GM19324 (cell line): ENCODE data around the gene MSMP.

ENCODE experiments used
- ATAC-seq: cut with Tn5 transposase; IDR thresholded peaks from one replicate; pipeline ENCODE4 v1.9.1; 2021; ENCODE audit warnings: mild to moderate bottlenecking, moderate library complexity; ENCODE audit not compliant: unreplicated experiment, low FRiP score

MSMP gene, protein sequence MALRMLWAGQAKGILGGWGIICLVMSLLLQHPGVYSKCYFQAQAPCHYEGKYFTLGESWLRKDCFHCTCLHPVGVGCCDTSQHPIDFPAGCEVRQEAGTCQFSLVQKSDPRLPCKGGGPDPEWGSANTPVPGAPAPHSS

DNA sequence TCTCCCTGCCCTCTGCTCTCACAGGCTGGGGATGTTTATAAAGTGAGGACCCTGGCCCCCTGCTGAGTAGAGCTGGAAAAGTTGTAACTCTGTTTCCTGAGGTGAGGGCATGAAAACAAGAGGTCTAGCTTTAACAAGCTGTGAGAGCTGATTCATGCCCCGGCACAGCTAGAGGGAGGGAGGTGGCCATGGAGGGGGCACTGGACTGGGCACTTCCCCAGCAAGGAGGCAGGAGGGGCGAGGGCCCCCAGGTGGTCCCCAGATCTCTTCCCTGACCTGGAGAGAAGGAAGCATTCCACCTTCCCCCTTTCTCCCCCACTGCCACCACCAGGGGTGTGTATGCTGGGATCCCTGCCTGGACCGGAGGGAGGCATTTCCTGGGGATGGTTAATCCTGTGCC lies at the start of gene MSMP:
MSMP (minus strand) TSS at position 13 of the 400 bp plus-strand sequence. CDS start 147 bp downstream, outside the sequence.
- no peak for ATAC-seq

DNA sequence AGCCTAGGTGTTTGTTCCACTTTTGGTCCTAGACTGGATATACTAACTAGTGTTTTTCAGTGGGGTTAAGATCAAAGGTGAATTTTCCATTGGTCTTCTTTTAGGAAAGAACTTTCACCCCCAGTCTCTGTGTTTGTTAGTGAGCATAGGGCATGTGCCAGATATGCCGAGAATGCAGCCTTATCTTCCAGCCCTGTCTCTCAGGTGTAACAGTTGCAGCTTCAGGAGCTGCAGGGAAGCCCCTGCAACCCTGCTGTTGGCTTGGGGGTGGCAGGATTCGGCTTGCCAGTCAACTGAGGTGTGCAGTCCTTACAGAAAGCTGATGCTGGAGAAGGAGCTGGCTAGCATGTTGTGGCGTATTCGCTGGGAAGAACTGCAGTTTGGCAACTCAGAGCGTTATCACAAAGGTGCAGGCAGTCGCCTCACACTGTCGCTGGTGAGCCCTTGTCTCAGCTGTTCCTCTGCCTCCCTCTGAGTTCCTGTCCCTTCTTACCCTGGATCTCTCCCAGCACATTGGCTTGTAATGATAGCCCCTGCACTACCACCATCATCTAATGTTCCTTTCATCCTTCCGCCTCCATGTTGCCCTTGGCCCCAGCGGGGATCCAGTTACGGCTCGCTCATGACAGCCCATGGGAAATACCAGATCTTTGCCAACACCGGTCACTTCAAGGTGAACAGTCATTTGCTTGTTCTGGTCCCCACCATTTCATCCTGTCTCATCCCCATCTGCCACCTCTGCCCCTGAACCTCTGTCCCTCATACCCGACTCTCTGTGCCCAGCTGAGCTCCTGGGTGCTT lies 47.5 kb upstream of the MSMP start:
- ATAC-seq: no peak

DNA sequence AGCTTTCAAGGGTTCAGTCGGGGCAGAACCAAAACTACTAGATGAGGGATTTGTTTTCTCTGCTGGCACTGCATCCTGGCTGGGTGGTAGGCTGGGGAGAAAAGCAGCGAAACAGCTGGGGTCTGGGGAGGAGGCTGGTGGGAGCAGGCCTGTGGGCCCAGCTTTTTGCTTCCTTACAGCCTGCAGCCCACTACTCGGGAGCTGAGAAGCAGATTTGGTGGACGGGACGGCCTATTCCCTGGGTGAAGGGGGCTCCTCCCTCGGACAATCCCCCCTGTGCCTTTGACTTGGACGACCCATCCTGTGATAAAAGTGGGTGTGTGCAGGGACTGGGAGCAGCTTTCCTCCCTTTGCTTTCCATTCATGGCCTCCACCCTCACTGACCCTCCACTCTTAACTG lies 46.5 kb upstream of the MSMP start:
- no peak for ATAC-seq

DNA sequence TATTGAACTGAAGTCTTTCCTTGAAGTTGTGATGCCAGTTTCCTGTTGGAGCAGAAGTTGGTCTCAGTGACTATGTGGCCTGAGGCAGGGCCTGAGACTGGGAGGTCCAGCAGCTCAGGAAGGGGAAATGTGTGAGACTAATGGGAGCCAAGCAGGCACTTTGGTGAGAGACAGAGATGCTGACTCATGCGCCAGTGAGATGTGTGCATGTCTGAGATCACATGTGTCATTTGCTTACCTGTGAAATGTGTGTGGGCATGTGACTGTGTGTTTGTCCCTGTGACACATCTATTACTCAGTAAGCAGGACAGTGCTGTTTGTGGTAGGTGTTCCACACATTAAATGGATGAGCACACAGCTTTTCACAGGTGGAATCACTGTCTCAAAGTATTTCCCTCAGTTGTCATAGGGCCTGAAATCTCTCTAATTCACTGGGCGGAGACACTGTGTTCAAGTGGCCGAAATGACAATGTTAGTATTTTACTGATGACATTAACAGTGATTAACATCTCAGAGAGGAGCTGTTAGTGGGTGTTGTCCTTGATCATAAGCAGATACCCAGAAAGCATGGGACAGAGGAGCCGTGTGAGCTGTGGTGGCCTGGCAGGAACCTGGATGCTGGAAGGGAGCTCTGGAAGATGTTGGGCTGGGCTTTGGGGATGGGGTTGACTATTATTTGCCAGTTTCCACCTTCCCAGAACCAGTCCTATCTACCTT lies 44.7 kb upstream of the MSMP start:
- no peak for ATAC-seq

DNA sequence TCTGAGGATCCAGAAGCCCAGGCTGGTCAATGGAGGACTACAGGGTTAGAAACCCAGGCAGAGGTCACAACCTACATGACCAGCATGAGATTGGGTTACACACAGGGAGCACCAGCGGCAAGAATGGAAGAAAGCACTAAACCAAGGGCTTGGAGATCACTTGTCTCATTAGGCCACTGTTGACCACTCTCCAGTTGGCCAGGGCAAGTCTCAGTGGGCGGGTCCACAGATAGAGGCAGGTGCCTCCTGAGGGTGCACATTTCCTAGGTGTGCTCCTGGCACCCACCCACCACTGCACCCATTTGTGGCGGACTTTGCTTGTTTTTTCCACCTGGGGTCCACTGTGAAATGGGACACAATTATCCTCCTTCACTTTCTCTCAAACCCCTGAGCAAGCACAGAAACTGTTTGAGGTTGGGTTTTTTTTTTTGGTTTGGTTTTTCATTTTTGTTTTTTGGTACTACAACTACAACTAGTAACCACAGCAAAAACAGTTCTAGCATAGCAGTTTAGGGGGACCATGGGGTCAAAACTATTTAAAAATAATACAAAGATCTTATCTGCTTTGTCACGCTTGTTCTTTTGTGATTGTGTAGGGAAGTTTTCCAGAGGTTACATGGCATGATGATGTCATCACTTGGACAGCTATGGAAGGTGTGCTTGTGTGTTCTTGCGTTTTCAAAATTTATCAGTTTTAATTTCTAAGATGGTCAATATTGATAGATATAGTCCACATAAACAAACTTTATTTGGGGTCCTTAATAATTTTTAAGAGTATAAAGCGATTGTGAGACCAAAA lies 43.4 kb upstream of the MSMP start:
- no peak for ATAC-seq

DNA sequence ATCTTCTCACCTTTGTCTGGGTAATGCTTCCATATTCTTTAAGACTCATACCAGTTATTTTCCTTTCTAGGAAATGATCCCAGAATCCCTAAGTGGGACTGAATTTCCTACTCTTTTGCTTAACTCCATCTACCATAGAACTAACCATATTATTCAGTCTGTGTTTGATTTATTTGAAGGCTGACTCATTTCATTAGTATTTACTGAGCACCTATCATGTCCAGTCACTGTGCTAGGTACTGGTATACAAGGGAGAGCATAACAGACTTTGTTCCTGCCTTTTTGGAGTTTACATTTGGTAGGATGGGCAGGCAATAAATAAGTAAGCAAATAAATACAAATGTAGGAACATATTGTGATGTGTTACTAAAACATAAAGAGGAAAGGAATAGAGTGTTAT lies 41.6 kb upstream of the MSMP start:
- ATAC-seq: no peak

DNA sequence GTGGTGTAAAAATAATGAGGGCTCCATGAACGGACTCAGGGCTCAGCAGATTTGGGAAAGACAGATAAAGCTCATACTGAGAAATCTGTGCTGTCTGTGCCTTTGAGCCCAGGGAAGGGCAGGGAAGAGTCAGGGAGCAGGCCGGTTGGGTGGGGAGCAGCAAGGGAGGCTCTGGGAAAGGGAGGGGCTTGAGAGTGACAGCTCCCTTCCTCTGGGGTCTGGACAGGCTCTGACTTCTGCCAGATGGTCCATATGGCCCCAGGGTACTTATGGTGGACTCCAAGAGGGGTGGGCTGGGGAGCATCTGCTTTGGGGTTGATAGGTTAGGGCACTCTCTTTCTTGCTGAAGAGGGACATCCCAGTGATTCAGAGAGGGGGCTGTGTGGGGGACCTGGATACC lies 39.4 kb upstream of the MSMP start:
- ATAC-seq: no peak

DNA sequence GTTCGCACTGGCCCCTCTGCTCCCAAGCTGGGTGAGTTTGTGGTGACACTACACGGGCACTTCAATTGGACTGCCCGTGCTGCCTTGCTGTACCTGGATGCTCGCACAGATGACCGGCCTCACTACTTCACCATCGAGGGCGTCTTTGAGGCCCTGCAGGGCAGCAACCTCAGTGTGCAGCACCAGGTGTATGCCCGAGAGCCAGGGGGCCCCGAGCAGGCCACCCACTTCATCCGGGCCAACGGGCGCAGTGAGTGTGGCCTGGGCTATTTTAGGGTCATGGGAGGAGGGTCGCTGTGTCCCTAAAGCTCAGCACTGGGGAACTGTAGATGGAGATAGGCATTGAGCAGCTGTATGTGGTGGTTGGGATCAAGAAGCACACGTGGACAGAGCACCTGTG lies 38.8 kb upstream of the MSMP start:
- no peak for ATAC-seq

DNA sequence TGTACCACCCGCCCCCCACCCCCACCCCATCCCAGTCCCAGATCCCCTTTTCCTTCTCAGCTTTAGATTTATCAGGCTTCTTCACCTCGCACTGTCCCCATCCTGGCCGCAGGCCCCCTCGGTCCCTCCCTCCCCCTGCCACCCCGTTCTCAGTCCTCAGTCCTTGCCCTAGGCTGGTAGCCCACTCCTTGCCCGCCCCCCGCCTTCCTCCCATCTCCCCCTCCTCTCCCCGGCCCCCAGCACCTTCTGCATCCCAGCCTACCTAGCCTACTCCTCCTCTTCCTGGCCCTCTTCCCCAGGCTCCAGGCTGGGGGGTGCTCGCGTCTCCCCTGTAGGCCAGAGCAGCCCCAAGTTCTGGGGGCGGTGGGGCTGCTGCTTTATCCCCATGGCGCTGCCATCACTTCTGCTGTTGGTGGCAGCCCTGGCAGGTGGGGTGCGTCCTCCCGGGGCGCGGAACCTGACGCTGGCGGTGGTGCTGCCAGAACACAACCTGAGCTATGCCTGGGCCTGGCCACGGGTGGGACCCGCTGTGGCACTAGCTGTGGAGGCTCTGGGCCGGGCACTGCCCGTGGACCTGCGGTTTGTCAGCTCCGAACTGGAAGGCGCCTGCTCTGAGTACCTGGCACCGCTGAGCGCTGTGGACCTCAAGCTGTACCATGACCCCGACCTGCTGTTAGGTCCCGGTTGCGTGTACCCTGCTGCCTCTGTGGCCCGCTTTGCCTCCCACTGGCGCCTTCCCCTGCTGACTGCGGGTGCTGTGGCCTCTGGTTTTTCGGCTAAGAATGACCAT lies 38.1 kb upstream of the MSMP start:
- ATAC-seq: no peak

DNA sequence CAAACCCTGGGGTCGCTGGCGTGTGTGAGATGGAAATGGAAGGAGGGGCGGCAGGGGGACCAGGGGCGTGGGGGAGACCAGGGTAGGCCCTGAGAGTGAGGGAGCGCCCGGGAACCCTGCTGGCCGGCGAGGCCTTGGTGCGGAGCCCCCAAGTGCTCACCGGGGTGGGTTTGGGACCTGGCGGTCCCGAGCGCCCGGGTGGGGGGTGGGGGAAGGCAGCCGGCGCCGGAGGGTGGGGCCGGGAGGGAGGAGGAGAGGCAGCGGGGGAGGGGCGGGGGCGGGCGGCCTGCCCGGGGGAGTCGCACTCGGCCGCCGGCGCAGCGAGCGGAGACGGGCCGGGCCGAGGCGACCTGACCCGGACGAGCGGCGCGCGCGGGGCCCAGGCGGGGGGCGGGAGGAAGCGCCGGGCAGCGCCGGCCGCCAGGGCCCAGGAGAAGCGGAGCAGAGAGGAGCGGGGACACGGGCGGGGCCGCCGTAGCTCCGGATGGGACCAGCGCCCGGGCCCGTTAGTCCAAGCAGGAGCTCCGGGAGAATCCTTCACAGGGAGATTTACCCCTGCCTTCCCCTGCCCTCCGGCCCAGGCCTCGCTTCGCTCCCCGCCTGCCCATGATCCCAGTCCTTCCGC lies 37.3 kb upstream of the MSMP start, which contains the start of gene NPR2:
NPR2 (plus strand) TSS at position 295 of the 625 bp plus-strand sequence. CDS start 818 bp downstream, outside the sequence.
- no peak for ATAC-seq

DNA sequence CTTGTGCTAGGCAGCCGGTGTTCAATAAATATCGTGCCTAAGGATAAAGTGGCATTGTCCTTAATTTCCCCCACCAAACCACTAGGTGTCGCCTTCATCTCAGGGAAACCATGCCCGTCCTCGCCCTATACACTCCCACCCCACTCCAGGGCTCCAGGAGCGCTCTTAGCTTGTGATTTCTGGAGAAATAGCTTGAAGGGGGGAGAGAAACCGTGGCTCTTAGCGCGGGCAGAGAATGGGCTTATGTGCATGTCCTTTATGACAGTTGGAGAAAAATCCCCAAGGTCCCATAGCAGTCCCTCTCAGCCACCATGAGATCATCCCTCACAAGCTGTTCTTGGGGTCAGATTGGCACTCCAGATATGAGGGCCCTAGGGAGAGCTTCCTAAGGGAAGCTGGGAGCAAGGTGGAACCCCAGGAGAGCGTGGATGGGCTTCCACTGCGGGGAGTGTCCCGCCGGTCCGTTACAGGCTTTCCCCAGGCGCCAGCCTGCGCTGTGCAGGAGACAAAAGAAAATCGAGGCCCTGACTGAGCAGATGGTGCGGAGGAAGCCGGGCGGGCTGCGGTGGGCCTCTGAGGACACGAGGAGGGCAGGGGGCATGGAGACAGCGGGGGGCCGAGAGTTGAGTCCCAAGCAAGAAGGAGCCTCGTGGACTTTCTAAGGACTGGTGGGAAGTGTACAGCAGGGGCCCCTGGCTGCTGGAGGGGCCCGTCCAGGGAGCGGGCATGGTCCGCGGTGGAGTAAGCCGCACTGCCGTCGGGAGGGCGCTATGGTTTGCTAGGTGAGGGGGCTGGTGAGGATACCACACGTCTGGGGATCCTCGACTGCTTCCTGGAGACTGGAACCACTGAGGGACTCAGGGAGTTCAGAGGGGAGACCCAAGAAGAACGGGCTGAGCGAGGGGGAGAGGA lies 36.6 kb upstream of the MSMP start:
- no peak for ATAC-seq

DNA sequence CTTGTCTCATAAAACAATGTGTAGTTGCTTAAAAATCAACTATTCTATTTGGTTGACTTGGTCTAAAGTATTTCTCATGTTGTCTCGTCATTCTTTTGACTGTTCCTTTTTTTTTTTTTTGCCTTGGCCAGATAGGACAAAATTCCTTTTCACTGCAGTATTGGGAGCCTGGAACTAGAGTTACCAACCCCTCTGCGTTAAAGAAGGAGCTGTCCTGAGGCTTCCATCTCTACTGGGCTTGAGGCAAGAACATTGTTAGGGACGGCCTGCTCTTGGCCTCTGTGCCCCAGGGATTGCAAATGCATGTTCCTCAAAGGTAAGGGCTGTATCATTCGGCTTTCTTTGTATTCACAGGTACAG lies 35.9 kb upstream of the MSMP start:
- no peak for ATAC-seq

DNA sequence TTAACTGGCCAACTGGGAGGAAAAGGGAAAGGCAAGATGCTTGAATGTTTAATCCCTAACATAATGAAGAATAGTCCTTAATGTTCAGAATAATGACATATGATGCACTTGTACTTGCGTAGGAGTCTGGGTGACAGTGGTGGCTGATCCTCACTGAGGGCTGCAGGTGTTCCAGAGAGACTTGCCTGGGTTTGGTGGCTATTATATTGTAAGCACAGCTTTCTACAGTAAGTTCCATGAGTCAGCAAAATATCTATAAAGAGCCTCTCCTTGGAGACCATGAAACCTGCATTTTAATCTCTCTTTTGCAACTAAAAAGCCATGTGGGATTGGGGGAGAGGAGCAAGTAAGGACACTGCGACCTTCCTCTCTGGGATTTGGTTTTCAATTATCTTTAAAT lies 35.5 kb upstream of the MSMP start:
- no peak for ATAC-seq

DNA sequence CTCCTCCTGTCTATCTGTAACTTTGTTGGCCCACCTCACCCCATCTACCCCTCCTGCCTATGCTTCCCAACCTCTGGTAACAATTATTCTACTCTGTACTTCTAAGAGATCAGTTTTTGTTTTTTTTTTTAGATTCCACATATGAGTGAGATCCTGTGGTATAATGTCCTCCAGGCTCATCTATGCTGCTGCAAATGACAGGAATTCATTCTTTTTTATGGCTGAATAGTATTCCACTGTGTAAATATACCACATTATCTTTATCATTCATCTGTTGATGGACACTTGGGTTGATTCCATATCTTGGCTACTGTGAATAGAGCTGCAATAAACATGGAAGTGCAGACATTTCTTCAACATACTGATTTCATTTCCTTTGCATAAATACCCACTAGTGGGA lies 29.3 kb upstream of the MSMP start:
- ATAC-seq: no peak

DNA sequence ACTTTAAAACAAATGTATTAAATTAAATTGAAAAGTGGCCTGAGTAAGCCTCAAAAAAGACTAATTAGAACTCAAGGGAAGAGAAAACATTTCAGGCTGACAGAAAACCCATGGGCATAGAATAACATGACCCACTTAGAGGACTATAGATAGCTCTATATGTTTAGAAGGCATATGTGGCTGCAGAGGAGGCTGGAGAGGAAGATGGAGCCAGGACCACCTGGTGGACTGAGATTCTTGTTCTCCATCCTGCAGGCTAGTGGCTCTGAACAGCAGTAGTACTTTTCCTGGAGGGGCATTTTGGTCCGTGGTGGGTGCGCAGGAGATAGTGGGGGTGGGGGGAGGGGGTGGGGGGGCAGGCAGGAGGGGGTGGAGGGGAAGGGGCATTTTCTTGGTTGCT lies 27.0 kb upstream of the MSMP start:
- no peak for ATAC-seq

DNA sequence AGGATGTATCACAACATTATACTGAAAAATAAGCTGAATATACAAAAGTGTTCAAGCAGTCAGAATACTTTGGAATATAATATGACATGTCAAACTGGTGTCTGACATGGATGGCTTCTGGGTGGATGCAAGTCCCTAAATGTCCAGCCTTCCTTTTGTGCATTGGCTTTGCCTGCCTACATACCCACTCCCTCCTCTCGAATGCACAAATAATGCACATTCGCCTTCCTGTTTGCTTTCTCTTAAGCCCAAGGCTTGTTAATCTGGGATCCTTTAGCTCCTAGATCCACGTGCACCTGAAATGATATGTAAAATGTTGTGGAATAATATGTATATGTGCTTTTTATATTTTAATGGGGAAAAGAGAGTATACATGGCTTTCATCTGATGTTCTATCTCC lies 24.4 kb upstream of the MSMP start:
- no peak for ATAC-seq

DNA sequence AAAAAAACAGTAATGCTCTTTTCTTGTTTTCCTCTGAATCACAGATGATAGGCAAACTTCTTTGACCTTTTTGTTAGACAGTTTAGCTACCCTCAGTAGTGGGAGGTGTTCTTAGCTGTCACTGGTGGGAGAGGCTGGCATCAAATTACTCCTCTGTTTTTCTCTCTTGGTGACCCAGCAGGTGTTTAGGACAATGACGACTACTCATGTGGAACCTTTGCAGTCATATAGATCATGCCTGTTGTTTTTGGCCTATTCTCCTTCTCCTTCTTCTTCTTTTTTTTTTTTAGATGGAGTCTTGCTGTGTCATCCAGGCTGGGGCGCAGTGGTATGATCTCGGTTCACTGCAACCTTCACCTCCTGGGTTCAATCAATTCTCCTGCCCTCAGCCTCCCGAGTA lies 21.9 kb upstream of the MSMP start:
- ATAC-seq: no peak

DNA sequence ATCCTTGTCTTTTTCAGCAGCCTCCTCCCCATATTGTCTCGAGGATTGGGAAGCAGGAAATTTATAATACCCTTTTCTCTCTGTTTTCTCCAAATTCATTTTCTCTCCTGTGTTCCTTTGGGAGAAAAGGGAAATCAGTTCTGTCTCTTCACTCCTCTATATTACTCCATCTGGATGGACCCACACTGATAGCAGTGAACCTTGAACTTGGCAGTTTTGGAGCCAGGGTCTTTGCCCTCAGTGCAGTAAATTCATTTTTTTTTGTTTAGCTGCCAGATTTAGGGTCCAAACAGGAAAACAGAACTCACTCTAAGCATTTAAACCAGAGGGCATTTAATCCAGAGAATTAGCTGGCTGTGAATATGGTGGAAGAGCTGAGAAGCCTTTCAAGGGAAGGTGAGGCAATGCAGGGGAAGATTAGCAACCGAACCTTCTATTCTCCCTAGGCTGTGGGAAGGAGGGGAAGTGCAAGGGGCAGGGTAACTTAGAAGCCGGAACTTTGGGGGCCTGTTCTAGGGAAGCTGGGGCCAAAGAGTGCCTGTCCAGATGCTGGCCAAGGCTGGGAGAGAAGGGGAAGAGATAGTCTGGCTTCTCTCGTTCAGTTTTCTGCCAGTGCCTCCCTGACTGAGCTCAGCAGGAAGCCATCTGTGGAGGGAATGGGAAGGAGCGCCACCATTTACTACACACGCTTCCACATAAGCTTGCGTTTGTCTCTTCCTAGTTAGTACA lies 21.0 kb upstream of the MSMP start:
- no peak for ATAC-seq
